Measurements from ENCODE around the gene LANCL2.

Gene LANCL2

DNA sequence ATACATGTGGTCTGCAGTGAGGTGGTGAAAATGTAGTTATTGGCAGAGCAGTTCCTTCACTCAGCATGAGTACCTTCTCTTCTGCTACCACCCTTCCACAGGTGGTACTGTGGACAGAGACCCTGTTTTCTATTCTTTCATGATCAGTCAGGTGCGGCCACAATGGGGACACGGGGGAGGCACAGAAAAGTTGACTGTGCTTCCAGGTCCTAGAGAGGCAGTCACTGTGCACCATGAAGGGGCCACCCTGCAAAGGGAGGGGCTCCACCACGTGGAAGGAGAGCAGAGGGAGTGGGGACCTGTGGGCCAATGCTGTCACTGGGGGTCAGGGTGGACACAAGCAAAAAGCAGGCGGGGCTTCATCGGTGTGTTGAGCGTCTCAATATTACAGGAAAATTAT is 3.6 kb upstream of the LANCL2 start:
- DNase-seq (ENCODE audit: insufficient read length, low spot score) (no peak), FAIRE-seq (no peak)

- no peak for FAIRE-seq
These were observed 2.2 kb upstream of the LANCL2 start for GRCh38 chr7:55362927-55363326.

DNA sequence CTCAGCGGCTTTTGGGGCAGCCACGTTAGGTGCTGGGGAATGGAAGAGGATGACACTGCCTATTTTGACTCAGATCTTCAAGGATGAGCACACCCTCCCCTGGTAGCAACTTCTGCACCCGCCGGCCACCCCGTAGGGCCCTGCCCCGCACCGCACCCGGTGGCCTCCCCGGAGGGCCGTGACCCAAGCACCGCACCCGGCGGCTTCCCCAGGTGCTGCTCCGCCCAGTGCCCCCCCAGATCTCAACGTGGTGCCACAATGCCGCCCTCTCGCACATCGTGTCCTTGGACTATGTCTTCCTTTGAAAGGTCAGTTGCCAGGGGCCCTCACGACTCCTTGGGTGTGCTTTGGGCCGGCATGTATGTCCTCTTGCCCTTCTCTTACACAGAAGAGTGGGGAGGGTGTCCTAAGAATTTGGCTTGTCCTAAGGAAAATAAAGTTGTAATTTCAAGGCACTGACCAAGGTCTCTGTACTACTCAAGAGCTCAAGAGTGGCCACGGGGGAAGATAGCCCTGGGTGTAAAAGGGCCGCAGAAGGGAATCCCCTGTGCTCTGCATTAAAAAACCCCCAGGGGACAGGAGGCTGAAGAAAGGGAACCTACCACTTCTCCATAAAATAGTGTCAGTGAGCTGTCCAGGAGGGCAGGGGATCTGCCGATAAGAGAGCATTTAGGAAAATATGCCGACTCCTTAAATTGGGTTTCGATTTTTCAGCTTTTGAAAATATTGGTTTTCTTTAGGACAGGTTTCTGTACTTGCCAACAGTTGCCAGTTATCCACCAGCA is 1.6 kb upstream of the LANCL2 start:
- no peak for DNase-seq (ENCODE audit: insufficient read length, low spot score)

More at GRCh38 chr7:55362927-55363326, 2.2 kb upstream of the LANCL2 start:
- no peak for DNase-seq (ENCODE audit: insufficient read length, low spot score)

GRCh38 chr7:55365675-55366460 is 731 bp downstream of the LANCL2 start:
- FAIRE-seq (peak; percentile 95), DNase-seq (ENCODE audit: insufficient read length, low spot score) (peak; percentile 94)

More for the DNA sequence above, 1.6 kb upstream of the LANCL2 start:
- no peak for FAIRE-seq

DNA sequence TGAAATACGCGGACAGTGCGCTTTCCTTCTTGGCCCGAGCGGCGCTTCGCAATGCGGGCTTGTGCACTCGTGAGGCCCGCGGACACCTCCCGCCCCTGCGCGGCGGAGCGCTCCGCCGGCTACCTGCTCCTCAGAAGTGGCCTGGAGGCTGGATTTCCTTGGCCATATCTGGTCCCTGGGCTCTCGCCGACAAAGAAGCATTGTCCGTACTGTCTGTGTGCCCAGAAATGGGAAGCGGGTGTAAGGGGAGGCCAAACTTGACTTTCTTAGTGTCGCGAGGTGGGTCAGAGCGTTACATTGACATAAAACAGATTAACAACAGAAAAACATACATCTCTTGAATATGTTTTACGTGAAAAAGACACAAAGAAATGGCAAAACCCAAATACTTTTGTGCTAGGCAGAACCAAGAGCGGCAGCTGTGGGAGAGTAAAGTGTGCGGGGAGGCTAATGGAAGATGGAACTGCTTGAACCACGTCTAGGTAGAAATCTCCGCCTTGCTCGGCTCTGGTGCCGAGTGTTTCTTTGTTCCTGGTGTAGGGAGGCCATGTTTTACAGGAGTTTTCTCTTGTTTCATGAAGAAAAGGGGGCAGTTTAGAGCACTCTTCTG is 1.4 kb downstream of the LANCL2 start:
- FAIRE-seq (peak; percentile 71), DNase-seq (ENCODE audit: insufficient read length, low spot score) (no peak)

- FAIRE-seq (no peak), DNase-seq (ENCODE audit: insufficient read length, low spot score) (no peak)
These were observed 2.2 kb downstream of the LANCL2 start for GRCh38 chr7:55367283-55367840.

GRCh38 chr7:55369427-55370400 is 4.6 kb downstream of the LANCL2 start:
- DNase-seq (ENCODE audit: insufficient read length, low spot score): no peak
- no peak for FAIRE-seq

GRCh38 chr7:55374213-55374612 is 9.1 kb downstream of the LANCL2 start:
- FAIRE-seq (no peak), DNase-seq (ENCODE audit: insufficient read length, low spot score) (no peak)

DNA sequence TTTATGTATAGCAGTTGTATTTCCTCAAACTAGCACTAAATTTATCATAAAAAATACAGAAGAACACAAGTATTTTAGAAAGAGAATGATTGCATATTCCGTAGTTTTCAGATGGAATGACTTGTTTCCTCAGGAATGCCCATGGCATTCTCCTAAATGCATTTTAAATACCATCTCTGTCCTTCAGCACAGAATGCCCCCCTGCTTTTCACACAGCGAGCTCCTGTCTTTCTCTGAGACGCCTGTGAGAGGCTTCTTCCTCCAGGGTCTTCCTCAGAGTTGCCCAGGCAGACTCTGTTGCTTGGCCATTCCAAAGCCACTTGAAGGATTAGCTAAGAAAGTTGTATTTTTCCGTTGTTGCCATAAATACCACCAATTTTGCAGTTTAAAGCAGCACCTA is 10.1 kb downstream of the LANCL2 start:
- DNase-seq (ENCODE audit: insufficient read length, low spot score): no peak
- FAIRE-seq: no peak

- no peak for FAIRE-seq
- DNase-seq (ENCODE audit: insufficient read length, low spot score): no peak
These were observed 12.2 kb downstream of the LANCL2 start for GRCh38 chr7:55377162-55377817.

GRCh38 chr7:55379285-55379684 is 14.1 kb downstream of the LANCL2 start:
- FAIRE-seq (no peak), DNase-seq (ENCODE audit: insufficient read length, low spot score) (no peak)

- FAIRE-seq: no peak
These were observed 16.1 kb downstream of the LANCL2 start for GRCh38 chr7:55381189-55381588.

GRCh38 chr7:55381696-55382095 is 16.6 kb downstream of the LANCL2 start:
- DNase-seq (ENCODE audit: insufficient read length, low spot score) (no peak), FAIRE-seq (no peak)

More at GRCh38 chr7:55381189-55381588, 16.1 kb downstream of the LANCL2 start:
- DNase-seq (ENCODE audit: insufficient read length, low spot score): no peak

- no peak for FAIRE-seq
- no peak for DNase-seq (ENCODE audit: insufficient read length, low spot score)
These were observed 17.1 kb downstream of the LANCL2 start for GRCh38 chr7:55382251-55382650.

GRCh38 chr7:55386541-55386940 is 21.4 kb downstream of the LANCL2 start:
- DNase-seq (ENCODE audit: insufficient read length, low spot score) (no peak), FAIRE-seq (no peak)

GRCh38 chr7:55387062-55387965 is 22.2 kb downstream of the LANCL2 start:
- FAIRE-seq (no peak), DNase-seq (ENCODE audit: insufficient read length, low spot score) (no peak)

DNA sequence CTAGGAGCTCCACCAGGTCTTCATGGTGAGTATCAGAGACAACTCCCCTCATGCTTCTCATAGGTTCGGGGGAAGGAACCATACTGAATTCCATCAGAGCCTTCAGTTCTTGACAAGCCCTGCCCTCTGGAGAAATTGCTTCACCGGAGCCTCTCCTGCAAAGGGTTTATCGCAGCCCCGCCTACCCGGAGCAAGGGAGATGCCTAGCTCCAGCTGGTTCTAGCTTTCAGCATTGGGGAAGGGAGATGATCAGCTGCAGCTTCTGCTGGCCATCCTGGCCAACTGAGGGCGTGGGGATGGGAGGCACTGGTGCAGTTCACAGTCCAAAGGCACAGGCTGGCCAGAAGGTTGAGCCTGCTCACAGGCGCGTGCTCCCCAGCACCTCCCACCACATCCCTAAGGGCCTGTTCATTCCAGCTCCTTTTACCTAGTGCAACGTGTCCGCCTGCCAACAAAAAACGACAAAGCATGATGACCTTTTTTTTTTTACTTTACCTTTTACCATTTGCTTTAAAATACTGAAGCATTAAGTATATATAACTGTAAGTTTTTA is 31.2 kb downstream of the LANCL2 start:
- FAIRE-seq: no peak

GRCh38 chr7:55397617-55398016 is 32.5 kb downstream of the LANCL2 start:
- no peak for DNase-seq (ENCODE audit: insufficient read length, low spot score)

More for the DNA sequence above, 31.2 kb downstream of the LANCL2 start:
- DNase-seq (ENCODE audit: insufficient read length, low spot score): no peak

More at GRCh38 chr7:55397617-55398016, 32.5 kb downstream of the LANCL2 start:
- FAIRE-seq: no peak

All from GM19239 (cell line).